EH (cell line): ENCODE data around the gene MAEA.
"Not testable (repeated sequence)": the region's sequence is repeated elsewhere in the genome, so short reads cannot be mapped to it uniquely, and the experiment has no call there.

Experiments
- DNase-seq: peaks from one replicate; pipeline ENCODE4 v3.0.0-alpha.2; 2015; ENCODE audit warnings: low read depth

Gene MAEA

DNA sequence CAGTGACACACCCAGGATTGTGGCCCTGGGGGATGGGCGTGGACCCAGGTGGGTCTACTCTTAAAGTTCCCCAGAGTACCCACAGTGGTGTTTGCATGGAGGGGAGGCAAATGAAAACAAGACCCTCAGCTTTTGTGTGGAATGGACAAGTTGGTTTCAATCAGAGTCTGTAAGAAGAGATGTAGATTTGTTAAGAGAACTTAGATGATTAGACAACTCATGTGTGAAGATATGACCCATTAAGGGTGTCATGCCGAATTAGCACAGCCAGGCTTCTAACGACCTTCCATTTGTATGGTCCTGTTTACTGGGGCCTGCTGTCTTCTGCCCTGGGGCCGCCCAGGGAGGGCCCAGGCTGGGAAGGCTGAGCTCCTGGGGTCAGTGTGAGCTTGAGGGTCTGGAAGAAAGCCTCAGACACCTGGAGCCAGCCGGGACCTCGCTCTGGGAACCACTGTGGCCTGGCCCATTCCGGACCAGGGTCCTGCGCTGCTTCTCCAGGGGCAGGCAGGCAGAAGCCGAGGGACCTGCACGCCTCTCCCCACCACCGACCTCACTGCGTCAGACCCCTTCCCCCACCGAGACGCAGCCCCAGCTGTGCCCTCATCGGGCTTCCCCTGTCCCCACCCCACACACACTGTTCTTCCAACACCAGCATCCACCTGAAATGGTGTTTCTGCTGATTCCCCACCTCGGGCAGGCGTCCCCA is 77.7 kb downstream of the MAEA start:
- DNase-seq = no peak

DNA sequence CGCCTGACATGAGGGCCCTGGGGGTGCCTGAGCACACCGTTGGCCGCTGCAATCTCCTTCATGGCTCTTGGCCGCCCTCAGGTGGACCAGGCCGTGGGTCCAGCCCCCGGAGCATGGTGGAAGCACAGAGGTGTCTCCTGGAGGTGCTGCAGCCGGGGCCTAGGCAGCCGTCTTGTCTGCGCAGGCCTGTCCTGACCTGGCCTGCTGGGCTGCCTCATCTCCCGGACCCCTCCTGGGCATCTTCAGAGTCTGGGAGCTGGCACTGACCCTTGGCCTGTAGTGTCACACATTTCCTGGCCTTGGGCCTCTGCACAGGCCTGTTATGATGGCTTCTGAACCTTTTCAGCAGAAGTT is 78.2 kb downstream of the MAEA start:
- no peak for DNase-seq

GRCh38 chr4:1368421-1369090 is 78.9 kb downstream of the MAEA start:
- no peak for DNase-seq

GRCh38 chr4:1369091-1369450 is 79.4 kb downstream of the MAEA start:
- no peak for DNase-seq

DNA sequence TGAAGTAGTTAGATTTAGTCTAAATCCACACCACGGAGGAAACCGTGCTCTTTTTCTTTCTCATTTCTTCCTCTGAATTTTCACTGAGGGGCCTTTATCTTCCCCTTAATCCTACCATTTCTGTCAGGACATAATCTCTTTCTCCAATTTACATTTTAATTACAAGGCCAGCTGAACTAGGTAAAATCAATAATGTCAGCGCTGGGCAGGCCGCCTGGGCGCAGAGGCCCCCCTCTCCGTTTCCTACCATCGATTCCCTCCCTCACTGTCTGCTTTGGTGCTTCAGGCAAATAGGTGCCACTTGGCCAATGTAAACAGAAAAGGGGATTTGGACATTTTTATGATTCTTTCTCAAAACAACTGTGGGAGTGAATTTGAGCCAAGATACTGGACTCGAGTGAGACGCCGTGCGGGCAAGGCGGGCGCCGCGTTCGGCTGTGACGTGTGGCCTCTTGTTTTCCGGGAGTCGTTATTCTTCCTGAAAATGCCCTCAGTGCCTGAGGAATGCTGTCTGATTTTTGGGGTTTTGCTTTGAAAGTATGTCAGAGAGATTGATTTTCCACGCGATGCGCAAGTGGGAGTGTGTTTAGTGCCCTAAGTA is 79.9 kb downstream of the MAEA start:
- DNase-seq = no peak

DNA sequence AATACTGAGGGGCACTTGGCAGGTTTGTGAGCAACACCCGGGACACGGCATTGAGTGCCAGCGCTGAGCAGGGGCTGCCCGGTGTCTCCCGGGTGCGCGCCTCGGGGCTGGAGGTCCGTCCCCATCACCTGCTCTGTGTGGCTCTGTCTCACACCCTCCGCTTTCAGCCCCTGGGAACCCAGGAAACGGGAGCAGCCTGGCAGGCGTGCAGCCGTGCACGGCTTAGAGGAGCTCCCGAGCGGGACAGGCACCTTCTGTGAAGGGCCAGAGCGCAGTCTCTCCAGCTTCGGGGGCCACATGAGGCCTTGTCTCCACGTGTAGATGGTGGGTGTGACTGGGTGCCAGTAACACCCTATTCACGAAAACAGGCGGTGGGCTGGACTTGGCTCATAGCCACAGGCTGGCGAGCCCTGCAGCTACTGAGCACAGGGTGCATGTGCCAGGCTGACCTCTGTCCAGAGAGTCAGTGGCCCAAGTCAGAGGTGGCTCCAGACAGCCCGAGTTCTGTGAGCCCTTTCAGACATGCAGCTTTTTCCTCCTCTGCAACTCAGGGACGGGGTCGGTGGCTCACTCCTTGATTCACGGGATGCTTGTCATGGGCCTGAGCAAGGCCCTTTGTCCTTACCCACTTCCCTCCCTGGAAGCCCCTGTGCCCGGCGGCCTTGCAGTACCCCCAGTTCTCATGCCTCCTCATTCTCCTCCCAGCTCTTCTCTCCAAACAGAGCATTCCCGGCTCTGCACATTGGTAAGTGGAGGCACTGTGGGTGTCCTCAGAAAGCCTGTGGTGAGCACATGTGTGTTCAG is 80.8 kb downstream of the MAEA start:
- no peak for DNase-seq

DNA sequence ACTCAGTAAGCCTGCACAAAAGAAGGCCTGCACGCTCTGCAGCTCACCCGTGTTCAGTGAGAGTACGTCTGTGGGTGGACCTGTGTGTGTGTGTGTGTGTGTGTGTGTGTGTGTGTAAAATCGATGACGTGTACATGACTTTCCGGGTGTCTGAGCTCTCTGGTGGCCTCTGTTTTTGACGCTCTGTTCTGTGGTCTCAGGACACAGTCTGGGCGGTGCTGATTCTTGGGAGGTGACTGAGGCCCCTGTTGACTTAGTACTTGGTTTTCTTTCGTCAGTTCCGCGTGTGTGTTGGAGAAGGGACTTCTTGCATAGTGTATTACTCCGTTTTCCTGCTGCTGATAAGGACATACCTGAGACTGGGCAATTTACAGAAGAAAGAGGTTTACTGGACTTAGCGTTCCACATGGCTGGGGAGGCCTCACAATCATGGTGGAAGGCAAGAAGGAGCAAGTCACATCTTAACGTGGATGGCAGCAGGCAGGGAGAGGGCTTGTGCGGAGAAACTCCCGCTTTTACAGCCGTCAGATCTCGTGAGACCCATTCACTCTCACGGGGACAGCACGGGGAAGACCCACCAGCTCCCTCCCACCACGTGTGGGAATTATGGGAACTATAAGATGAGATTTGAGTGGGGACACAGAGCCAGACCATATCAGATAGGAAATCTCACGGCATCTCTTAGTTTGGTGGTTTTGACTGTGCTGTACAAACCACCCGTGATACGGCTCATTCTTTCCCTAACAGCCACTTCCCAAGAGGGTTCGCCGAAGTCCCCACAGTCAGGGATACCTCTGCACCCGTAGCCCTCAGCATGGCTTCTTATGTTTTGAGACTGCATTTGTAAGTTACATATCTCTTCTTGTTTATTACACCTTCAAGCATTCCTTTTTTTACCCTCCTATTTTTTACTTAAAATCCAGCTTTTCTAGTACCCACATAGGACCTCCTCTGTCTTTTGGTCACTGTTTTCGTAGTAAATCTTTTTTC is 81.8 kb downstream of the MAEA start:
- no peak for DNase-seq

- DNase-seq = not testable (repeated sequence)
These were observed 82.9 kb downstream of the MAEA start for GRCh38 chr4:1372576-1372975.

- no peak for DNase-seq
These were observed 84.4 kb downstream of the MAEA start for GRCh38 chr4:1373892-1374705.

- no peak for DNase-seq
These were observed 85.0 kb downstream of the MAEA start for GRCh38 chr4:1374706-1375045.

DNA sequence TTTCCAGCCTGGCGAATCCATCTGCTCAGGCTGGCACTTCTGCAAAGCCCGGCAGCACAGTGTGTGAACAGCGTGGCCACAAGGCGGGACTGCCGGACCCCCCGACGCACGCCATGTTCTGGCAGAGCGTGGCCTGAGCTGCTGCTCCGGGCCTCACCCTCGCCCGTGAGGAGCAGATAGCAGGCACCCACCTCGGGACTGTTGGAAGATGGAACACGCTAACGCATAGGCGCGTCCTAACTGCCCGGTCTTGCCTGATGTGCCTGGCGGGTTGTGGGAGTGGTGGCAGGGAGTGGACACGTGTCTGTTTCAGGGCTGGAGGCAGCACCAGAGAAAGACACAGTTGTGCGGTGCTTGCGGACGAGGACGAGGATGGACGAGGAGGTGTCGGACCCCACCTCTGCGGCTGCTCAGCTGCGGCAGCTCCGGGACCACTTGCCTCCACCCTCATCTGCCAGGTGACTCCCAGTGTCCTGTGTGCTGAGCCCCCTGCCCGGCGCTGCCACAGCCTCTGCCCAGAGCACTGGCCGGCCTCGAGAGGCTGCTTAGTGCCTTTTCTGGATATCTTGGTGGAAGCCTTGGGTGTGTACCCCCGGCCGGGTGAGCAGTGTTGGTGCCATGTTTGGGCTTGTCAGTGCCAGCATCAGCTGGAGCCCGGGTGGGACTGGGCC is 85.5 kb downstream of the MAEA start:
- no peak for DNase-seq

DNA sequence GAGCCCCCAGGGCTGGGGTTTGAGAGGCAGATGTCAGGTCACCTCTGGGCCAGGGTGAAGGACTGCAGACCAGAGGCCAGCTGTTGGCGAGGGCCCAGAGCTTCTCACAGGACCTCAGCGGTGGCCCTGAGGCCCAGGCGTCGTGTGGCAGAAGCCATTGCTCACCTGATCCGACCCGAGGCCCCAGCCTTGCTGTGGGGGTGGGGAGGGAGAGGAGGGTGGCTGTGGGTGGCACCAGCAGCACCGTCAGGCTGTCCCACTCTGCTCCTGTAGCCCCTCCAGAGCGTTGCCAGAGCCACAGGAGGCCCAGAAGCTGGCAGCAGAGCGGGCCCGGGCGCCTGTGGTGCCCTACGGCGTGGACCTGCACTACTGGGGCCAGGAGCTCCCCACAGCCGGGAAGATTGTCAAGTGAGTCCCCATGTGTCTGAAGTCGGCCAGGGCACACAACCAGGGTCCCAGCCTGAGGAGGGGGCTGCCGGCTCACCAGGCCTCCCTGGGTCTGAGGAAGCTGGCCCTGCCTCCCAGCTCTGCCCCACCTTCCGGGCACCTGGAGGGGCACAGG is 86.2 kb downstream of the MAEA start:
- no peak for DNase-seq

GRCh38 chr4:1376391-1376840 is 86.7 kb downstream of the MAEA start:
- DNase-seq = no peak

GRCh38 chr4:1376841-1377605 is 87.3 kb downstream of the MAEA start:
- no peak for DNase-seq

DNA sequence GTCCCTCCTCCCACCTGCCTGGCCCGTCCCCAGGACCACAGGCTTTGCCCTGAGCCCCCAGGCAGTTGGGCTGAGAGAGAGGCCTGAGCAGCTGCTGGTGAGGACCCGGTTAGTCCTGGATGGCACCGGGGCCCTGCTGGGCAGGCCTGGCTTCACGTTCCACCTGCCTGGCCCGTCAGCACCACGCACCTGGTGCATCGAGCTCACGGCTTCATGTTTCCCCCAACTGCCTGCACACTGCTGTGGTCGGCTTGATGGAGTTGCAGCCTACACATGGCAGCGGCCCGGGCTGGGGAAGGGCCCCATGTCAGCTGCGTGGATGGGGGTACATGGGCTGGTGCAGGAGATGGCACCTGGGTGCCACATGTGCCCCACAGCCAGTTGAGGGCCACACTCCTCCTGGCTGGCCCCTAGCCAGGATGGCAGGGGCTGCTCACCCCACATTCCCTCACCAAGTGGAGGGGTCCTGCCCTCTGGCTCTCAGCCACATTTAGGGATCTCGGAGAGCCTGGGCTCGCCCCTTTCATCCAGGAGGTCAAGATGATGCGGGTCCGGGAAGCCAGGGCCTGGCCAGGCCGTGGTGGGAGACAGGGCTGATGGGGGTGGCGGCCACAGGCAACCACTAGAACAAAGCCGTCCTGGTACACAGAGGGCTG is 88.0 kb downstream of the MAEA start:
- DNase-seq = no peak

DNA sequence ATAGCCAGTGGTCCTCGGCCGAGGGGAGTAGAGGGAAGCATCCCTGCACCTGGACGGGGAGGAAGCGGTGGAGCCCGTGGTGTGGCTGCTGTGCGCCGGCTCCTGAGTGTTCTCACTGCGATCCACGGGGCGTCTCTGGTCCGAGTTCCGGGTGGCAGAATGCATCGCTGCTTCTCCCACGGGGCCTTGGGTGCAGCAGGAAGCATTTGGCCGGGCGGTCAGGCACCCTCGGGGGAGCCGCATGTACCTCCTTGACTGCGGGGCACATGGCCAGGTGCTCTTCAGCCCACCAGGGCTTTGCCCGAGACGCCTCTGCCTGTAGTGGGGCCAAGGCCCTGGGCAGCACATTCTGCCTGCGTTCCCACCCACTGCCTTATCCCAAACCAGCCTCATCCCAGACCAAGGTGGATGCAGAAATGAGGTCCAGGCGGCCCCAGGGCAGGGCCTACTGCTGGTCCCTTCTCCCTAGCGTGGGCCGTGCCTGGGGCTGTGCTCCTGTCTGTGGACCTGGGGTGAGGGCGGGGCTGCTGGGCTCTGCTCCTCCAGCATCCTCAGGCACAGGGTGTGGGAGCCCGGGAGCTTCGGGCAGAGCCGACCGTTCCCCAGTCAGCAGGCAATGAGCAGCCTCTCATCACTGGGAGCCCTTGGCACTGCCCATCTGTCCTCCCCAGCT is 89.0 kb downstream of the MAEA start:
- DNase-seq = no peak

GRCh38 chr4:1379351-1379781 is 89.7 kb downstream of the MAEA start:
- no peak for DNase-seq

GRCh38 chr4:1379801-1380331 is 90.2 kb downstream of the MAEA start:
- DNase-seq = no peak
